ENCODE data around the gene ATXN1.

GRCh38 chr6:16651871-16652270 lies 109.4 kb downstream of the ATXN1 start:
- TF ChIP-seq CTCF (IDR thresholded peaks at IDR 0.05) (no peak), POLR2A (IDR thresholded peaks at IDR 0.05) (no peak)
